B cell (primary cell): ENCODE measurements around the gene BIRC7. TPM values are rescaled to one million over a fixed set of nuclear protein-coding genes. Genes with fewer than 3 reads are reported as not detected.

Source experiments
- ATAC-seq: fragments of 200-7000 bp; cut with Tn5 transposase; one replicate; pipeline ENCODE4 v1.10.0; 2021; ENCODE audit warnings: low read depth, mild to moderate bottlenecking, moderate number of reproducible peaks, moderate library complexity
- CTCF ChIA-PET: fragments of 350-600 bp; sonication (Branson Sonifier 250); formaldehyde crosslinking; loops from one replicate; lab custom pipeline; 2021; ENCODE audit warnings: antibody characterized with exemption, inconsistent platforms; lab: Charles Lee
- POLR2A ChIA-PET: fragments of 350-600 bp; sonication (Branson Sonifier 250); formaldehyde crosslinking; loops from one replicate; lab custom pipeline; 2021; ENCODE audit warnings: antibody characterized with exemption; lab: Charles Lee
- DNase-seq: peaks from one replicate; pipeline ENCODE4 v3.0.0; 2013
- H2AFZ ChIP-seq: 2 replicates; pipeline ENCODE4 v1.6.1; 2012; ENCODE audit warnings: mild to moderate bottlenecking, low read depth, low read length; ENCODE audit not compliant: insufficient read depth, poor library complexity, severe bottlenecking
- H3K27ac ChIP-seq, 2 donors: 1 replicate in 1 of 2; 2 replicates in 1 of 2; pipeline ENCODE4 v1.5.1; 2012 to 2013; ENCODE audit warnings: low read length in 2 of 2, mild to moderate bottlenecking in 2 of 2, moderate library complexity in 1 of 2
- H3K27me3 ChIP-seq, 4 experiments: fragments of 200-600 bp in 1 of 4; sonication (generic) in 1 of 4; replicated peaks in 1 of 4; 1 replicate in 2 of 4; 2 replicates in 2 of 4; pipeline versions ENCODE4 v1.6.1 to v1.7.0; 2013 to 2016; ENCODE audit warnings: low read length in 3 of 4, mild to moderate bottlenecking in 2 of 4, mixed read lengths in 1 of 4, moderate library complexity in 1 of 4; ENCODE audit not compliant: insufficient read depth in 4 of 4, control insufficient read depth in 3 of 4; ENCODE audit errors: control extremely low read depth in 1 of 4
- H3K36me3 ChIP-seq, 2 experiments: replicated peaks in 1 of 2; 1 replicate in 1 of 2; 2 replicates in 1 of 2; pipeline versions ENCODE4 v1.6.1 to v1.7.1; 2013; ENCODE audit warnings: low read length in 1 of 2; ENCODE audit not compliant: insufficient read depth in 2 of 2, control insufficient read depth in 1 of 2; ENCODE audit errors: control extremely low read depth in 1 of 2, extremely low read depth in 1 of 2
- H3K4me1 ChIP-seq, 2 donors: fragments of 200-600 bp in 1 of 2; sonication (generic) in 1 of 2; 1 replicate in 1 of 2; 2 replicates in 1 of 2; pipeline versions ENCODE4 v1.5.1 to v1.6.1; 2013 to 2017; ENCODE audit warnings: low read length in 2 of 2; ENCODE audit not compliant: control insufficient read depth in 2 of 2, insufficient read depth in 2 of 2
- H3K4me2 ChIP-seq: replicated peaks from 2 replicates; pipeline ENCODE3; 2012; ENCODE audit warnings: mild to moderate bottlenecking, low read depth, low read length; ENCODE audit not compliant: poor library complexity, severe bottlenecking
- H3K4me3 ChIP-seq, 5 experiments: fragments of 200-600 bp in 1 of 5; sonication (generic) in 1 of 5; 1 replicate in 3 of 5; 2 replicates in 2 of 5; pipeline versions ENCODE4 v1.5.1 to v1.7.0; 2011 to 2016; ENCODE audit warnings: low read length in 4 of 5, mild to moderate bottlenecking in 4 of 5, low read depth in 2 of 5, control low read depth in 1 of 5, moderate library complexity in 1 of 5; ENCODE audit not compliant: insufficient read depth in 1 of 5; ENCODE audit errors: control extremely low read depth in 1 of 5, extremely low read depth in 1 of 5
- H3K79me2 ChIP-seq: fragments of 200-600 bp; sonication (generic); one replicate; pipeline ENCODE4 v1.6.0; 2016; ENCODE audit warnings: low read length; ENCODE audit not compliant: control insufficient read depth, insufficient read depth
- H3K9ac ChIP-seq: fragments of 200-600 bp; sonication (generic); 2 replicates; pipeline ENCODE4 v1.6.1; 2017; ENCODE audit warnings: mild to moderate bottlenecking, low read length, moderate library complexity
- H3K9me3 ChIP-seq, 3 donors: one replicate each; pipeline versions ENCODE4 v1.6.1 to v1.7.1; 2013; ENCODE audit warnings: low read length in 2 of 3; ENCODE audit not compliant: control insufficient read depth in 2 of 3, insufficient read depth in 1 of 3; ENCODE audit errors: control extremely low read depth in 1 of 3
- H4K20me1 ChIP-seq: 2 replicates; pipeline ENCODE4 v1.6.0; 2012; ENCODE audit warnings: mild to moderate bottlenecking, low read length; ENCODE audit not compliant: insufficient read depth, control insufficient read depth, poor library complexity, severe bottlenecking
- H3K27ac Mint-ChIP-seq: one replicate; pipeline ENCODE4 v1.8.0; 2021; ENCODE audit warnings: mixed read lengths
- H3K27me3 Mint-ChIP-seq: one replicate; pipeline ENCODE4 v1.8.0; 2021; ENCODE audit warnings: mixed read lengths
- H3K4me1 Mint-ChIP-seq: one replicate; pipeline ENCODE4 v1.8.0; 2021; ENCODE audit warnings: mixed read lengths
- H3K4me3 Mint-ChIP-seq: one replicate; pipeline ENCODE4 v1.8.0; 2021; ENCODE audit warnings: mixed read lengths
- H3K9me3 Mint-ChIP-seq: one replicate; pipeline ENCODE4 v1.8.0; 2022; ENCODE audit warnings: mixed read lengths; ENCODE audit not compliant: insufficient read depth
- CTCF ChIP-seq: fragments of 200-600 bp; IDR thresholded peaks from one replicate; pipeline ENCODE4 v1.8.0; 2022; ENCODE audit warnings: antibody characterized with exemption, mild to moderate bottlenecking
- EZH2 ChIP-seq: IDR thresholded peaks from 2 replicates; pipeline ENCODE4 v1.6.1; 2012; ENCODE audit warnings: borderline replicate concordance, low read depth, mild to moderate bottlenecking, moderate library complexity, low read length; ENCODE audit not compliant: insufficient read depth, poor library complexity, severe bottlenecking
- WGBS: methylation state at CpG from one replicate; pipeline ENCODE4 v1.1.5; 2013; ENCODE audit warnings: missing lambda C conversion rate; ENCODE audit not compliant: insufficient coverage; 5-methylcytosine and 5-hydroxymethylcytosine counted together
- intact Hi-C: fragments of 100-400 bp; cut with micrococcal nuclease; formaldehyde crosslinking; loops from one replicate; pipeline ENCODE4 v1.10.0; 2022
- polyA plus RNA-seq: library from polyadenylated mRNA; depleted of rRNA; stranded (reverse); fragments of >200 nt; gene quantifications from 2 replicates; pipeline ENCODE4 v1.2.3, GENCODE V29; 2012
- total RNA-seq, 2 donors: library from RNA; stranded (reverse); fragments of 120-200 nt in 1 of 2; gene quantifications; 1 replicate in 1 of 2; 2 replicates in 1 of 2; pipeline versions ENCODE4 v1.2.3 to v1.2.4, GENCODE V29; 2013 to 2022

BIRC7 gene
- total and polyA plus RNA-seq, 2 donors (not counting 1 experiment from before 2014, with no cell fraction given): 0.12 TPM; not detected in 1

GRCh38 chr20:63252284-63252711, 16.6 kb downstream of the BIRC7 start:
- no peaks in the 10 kb centered on the region for H3K79me2 ChIP-seq
- H3K4me3 Mint-ChIP-seq: no peak overlapping the region
- peaks cover 48% of the 10 kb centered on the region for H3K27me3 Mint-ChIP-seq
- whole genome bisulfite sequencing: 81% methylated on average over 6 of the region's 8 CpGs
- CTCF ChIA-PET: no interaction called here
- intact Hi-C loops: no loop called here
- no peaks in the 10 kb centered on the region for H3K9me3 Mint-ChIP-seq
- H3K9me3 ChIP-seq: no peaks in the 10 kb centered on the region
- no peaks in the 10 kb centered on the region for H3K36me3 ChIP-seq
- no peak overlapping the region for H3K4me3 ChIP-seq
- H3K4me2 ChIP-seq: no peak overlapping the region
- no peak overlapping the region for H3K27ac ChIP-seq
- no peak for DNase-seq
- H3K4me1 ChIP-seq: peaks cover 8 to 11% of the 10 kb centered on the region in 2 donors
- TF ChIP-seq EZH2: no peak
- TF ChIP-seq CTCF: no peak
- POLR2A ChIA-PET: interaction anchor here (0.7 kb wide), 1 partner anchor 1000 kb away, joined by 3 read pairs; no protein-coding TSS in a partner anchor
- H3K4me1 Mint-ChIP-seq: peaks cover 10% of the 10 kb centered on the region
- no peak overlapping the region for H3K9ac ChIP-seq
- H4K20me1 ChIP-seq: no peaks in the 10 kb centered on the region
- H2AFZ ChIP-seq: no peak overlapping the region
- peaks cover 0 to 57% (median 15%) of the 10 kb centered on the region in 4 experiments for H3K27me3 ChIP-seq
- ATAC-seq: no peak
- H3K27ac Mint-ChIP-seq: no peak overlapping the region

GRCh38 chr20:63253065-63253437, 17.3 kb downstream of the BIRC7 start:
- CTCF ChIA-PET: no interaction called here

More at GRCh38 chr20:63253065-63253437, 17.3 kb downstream of the BIRC7 start:
- Mint-ChIP-seq H3K27ac (no peak overlapping the region), H3K4me1 (peaks cover 10% of the 10 kb centered on the region), H3K4me3 (peak overlapping the region; percentile 66), H3K9me3 (no peaks in the 10 kb centered on the region), H3K27me3 (peaks cover 49% of the 10 kb centered on the region)
- ATAC-seq: no peak
- Histone ChIP-seq H3K9ac (peak overlapping the region; percentile 29), H3K27me3 (peaks cover 0 to 49% (median 14%) of the 10 kb centered on the region in 4 experiments), H3K36me3 (no peaks in the 10 kb centered on the region), H2AFZ (peak overlapping the region; percentile 22), H3K4me1 (peaks cover 8 to 11% of the 10 kb centered on the region in 2 donors), H4K20me1 (no peaks in the 10 kb centered on the region), H3K4me3 (peak overlapping the region in 1 of 5 experiments; percentile 25), H3K9me3 (no peaks in the 10 kb centered on the region), H3K4me2 (peak overlapping the region; percentile 65), H3K27ac (no peak overlapping the region), H3K79me2 (no peaks in the 10 kb centered on the region)
- WGBS: 12% methylated on average over 16 of the region's 16 CpGs
- TF ChIP-seq CTCF: no peak
- no peak for TF ChIP-seq EZH2
- DNase-seq: no peak
- POLR2A ChIA-PET: no interaction called here
- intact Hi-C loops: no loop called here
